Sigmoid colon (tissue), 7 donors: Measurements from ENCODE around the gene HES5. TPM values are rescaled to one million over a fixed set of nuclear protein-coding genes. Genes with fewer than 3 reads are reported as not detected.

Experiments used
- DNase-seq: peaks from one replicate; pipeline ENCODE4 v3.0.0-alpha.2; 2019
- H3K27ac ChIP-seq, 4 donors: fragments of 200-600 bp; sonication (generic); one replicate each; pipeline ENCODE4 v1.5.1; 2016 to 2019; ENCODE audit warnings: mild to moderate bottlenecking in 1 of 4
- H3K27me3 ChIP-seq, 3 donors: fragments of 200-600 bp; sonication (generic); one replicate each; pipeline ENCODE4 v1.5.1; 2019; ENCODE audit warnings: mild to moderate bottlenecking in 1 of 3
- H3K36me3 ChIP-seq, 4 donors: fragments of 200-600 bp; sonication (generic); one replicate each; pipeline ENCODE4 v1.5.1; 2016 to 2019
- H3K4me1 ChIP-seq, 4 donors: fragments of 200-600 bp; sonication (generic); one replicate each; pipeline ENCODE4 v1.5.1; 2017 to 2019
- H3K4me3 ChIP-seq, 4 donors: fragments of 200-600 bp; sonication (generic); one replicate each; pipeline ENCODE4 v1.5.1; 2017 to 2019; ENCODE audit warnings: mild to moderate bottlenecking in 2 of 4, moderate library complexity in 1 of 4
- H3K9me3 ChIP-seq, 4 donors: fragments of 200-600 bp in 3 of 4; sonication (generic) in 3 of 4; one replicate each; pipeline versions ENCODE4 v1.5.1 to v1.6.1; 2013 to 2019
- EP300 ChIP-seq, 4 donors: sonication (generic); formaldehyde crosslinking; IDR thresholded peaks; one replicate each; pipeline ENCODE4 v1.6.1; 2017; ENCODE audit warnings: antibody characterized with exemption in 4 of 4
- POLR2A ChIP-seq, 2 donors: fragments of 450-650 bp; IDR thresholded peaks; one replicate each; pipeline ENCODE4 v1.6.1; 2016; ENCODE audit warnings: antibody characterized with exemption in 2 of 2, mild to moderate bottlenecking in 2 of 2, moderate library complexity in 2 of 2
- POLR2AphosphoS5 ChIP-seq, 4 donors: sonication (generic); formaldehyde crosslinking; IDR thresholded peaks; one replicate each; pipeline ENCODE4 v1.6.1; 2017; ENCODE audit warnings: antibody characterized with exemption in 4 of 4
- WGBS, 2 donors: extraction: QIAGEN DNeasy Blood & Tissue Kit; methylation state at CpG; one replicate each; pipeline ENCODE4 v1.1.7; 2013; 5-methylcytosine and 5-hydroxymethylcytosine counted together
- intact Hi-C: fragments of 100-400 bp; cut with DNase I; formaldehyde crosslinking; loops from one replicate; pipeline ENCODE4 v1.15.1; 2023
- polyA plus RNA-seq, 3 donors: library from polyadenylated mRNA; stranded (reverse); fragments of 200-250 nt; gene quantifications; one replicate each; pipeline ENCODE4 v1.2.3, GENCODE V29; 2013
- total RNA-seq, 4 donors: library from RNA; depleted of rRNA; stranded (reverse); fragments of >200 nt; gene quantifications; one replicate each; pipeline ENCODE4 v1.1.0, GENCODE V29; 2016
- TF ChIP-seq, protein P1 (sequence below), 4 experiments: fragments of 450-650 bp in 3 of 4; fragments of 200-600 bp in 1 of 4; IDR thresholded peaks; one replicate each; pipeline ENCODE4 v1.5.1; 2016 to 2019; ENCODE audit warnings: antibody characterized with exemption in 4 of 4, mild to moderate bottlenecking in 3 of 4, moderate library complexity in 2 of 4
- donor health status: healthy with polysubstance abuse.
- donor health status: Bipolar disorder and iron deficiency.
- donor health status: healthy.

The HES5 gene
- total and polyA plus RNA-seq, 7 donors = 0.36 to 1.2 (median 0.61) TPM; not detected in 4

- TF ChIP-seq EP300 (IDR thresholded peaks at IDR 0.05) (no peak), POLR2AphosphoS5 (IDR thresholded peaks at IDR 0.05) (no peak), POLR2A (IDR thresholded peaks at IDR 0.05) (no peak)
- TF ChIP-seq, protein P1, sequence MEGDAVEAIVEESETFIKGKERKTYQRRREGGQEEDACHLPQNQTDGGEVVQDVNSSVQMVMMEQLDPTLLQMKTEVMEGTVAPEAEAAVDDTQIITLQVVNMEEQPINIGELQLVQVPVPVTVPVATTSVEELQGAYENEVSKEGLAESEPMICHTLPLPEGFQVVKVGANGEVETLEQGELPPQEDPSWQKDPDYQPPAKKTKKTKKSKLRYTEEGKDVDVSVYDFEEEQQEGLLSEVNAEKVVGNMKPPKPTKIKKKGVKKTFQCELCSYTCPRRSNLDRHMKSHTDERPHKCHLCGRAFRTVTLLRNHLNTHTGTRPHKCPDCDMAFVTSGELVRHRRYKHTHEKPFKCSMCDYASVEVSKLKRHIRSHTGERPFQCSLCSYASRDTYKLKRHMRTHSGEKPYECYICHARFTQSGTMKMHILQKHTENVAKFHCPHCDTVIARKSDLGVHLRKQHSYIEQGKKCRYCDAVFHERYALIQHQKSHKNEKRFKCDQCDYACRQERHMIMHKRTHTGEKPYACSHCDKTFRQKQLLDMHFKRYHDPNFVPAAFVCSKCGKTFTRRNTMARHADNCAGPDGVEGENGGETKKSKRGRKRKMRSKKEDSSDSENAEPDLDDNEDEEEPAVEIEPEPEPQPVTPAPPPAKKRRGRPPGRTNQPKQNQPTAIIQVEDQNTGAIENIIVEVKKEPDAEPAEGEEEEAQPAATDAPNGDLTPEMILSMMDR (IDR thresholded peaks at IDR 0.05) = no peak
- Histone ChIP-seq H3K4me1 (no peaks in the 10 kb centered on the region), H3K9me3 (no peaks in the 10 kb centered on the region), H3K36me3 (no peaks in the 10 kb centered on the region), H3K27me3 (peaks cover 0 to 6% (median 0%) of the 10 kb centered on the region in 3 donors), H3K27ac (no peak overlapping the region), H3K4me3 (no peak overlapping the region)
- intact Hi-C loops = no loop called here
- DNase-seq = no peak
- 80 to 87% methylated on average over 11 of the region's 11 CpGs for WGBS, 2 donors
Measured at GRCh38 chr1:2482588-2482987, 47.5 kb downstream of the HES5 start.

DNA sequence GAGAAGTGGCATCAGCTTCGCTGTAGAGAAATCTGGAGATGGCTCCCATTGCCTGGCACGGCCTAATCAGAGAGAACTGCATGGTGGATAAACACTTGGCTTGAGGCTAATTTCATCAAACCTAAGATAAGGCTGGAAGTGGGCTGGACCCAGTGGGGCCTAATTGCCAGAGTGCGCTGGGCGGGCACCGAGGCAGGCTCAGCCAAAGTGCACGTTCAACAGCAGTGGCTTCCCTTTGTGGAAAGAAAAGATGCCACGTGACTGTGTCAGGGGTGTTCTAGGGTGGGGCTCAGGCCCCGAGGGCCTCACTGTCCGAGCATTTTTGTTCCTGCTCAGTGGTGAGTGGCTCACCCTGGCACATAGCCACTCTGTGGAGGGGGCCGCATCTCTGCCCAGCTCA, 48.2 kb downstream of the HES5 start:
- H3K36me3 ChIP-seq = no peaks in the 10 kb centered on the region
- no peak overlapping the region for H3K27ac ChIP-seq
- H3K9me3 ChIP-seq = no peaks in the 10 kb centered on the region
- H3K4me1 ChIP-seq = no peaks in the 10 kb centered on the region
- H3K4me3 ChIP-seq = no peak overlapping the region
- peaks cover 0 to 7% (median 0%) of the 10 kb centered on the region in 3 donors for H3K27me3 ChIP-seq
- intact Hi-C loops = no loop called here
- no peak for TF ChIP-seq POLR2AphosphoS5 (IDR thresholded peaks at IDR 0.05)
- TF ChIP-seq, protein P1 (IDR thresholded peaks at IDR 0.05) = no peak
- 54 to 70% methylated on average over 10 of the region's 10 CpGs for WGBS, 2 donors
- DNase-seq = no peak

- 91 to 93% methylated on average over 12 of the region's 12 CpGs for WGBS, 2 donors
- TF ChIP-seq EP300 (IDR thresholded peaks at IDR 0.05) (no peak), POLR2A (IDR thresholded peaks at IDR 0.05) (no peak), POLR2AphosphoS5 (IDR thresholded peaks at IDR 0.05) (no peak)
- TF ChIP-seq, protein P1 (IDR thresholded peaks at IDR 0.05) = no peak
- no peak for DNase-seq
Measured at GRCh38 chr1:2480986-2481364, 49.1 kb downstream of the HES5 start.

GRCh38 chr1:2480236-2480985, 49.7 kb downstream of the HES5 start:
- intact Hi-C loops = no loop called here
- DNase-seq = no peak
- no peaks in the 10 kb centered on the region for H3K4me1 ChIP-seq
- no peak overlapping the region for H3K27ac ChIP-seq
- no peaks in the 10 kb centered on the region for H3K36me3 ChIP-seq
- 87 to 88% methylated on average over 18 of the region's 18 CpGs for WGBS, 2 donors
- peaks cover 0 to 12% (median 0%) of the 10 kb centered on the region in 3 donors for H3K27me3 ChIP-seq
- H3K4me3 ChIP-seq = no peak overlapping the region
- no peak for TF ChIP-seq EP300 (IDR thresholded peaks at IDR 0.05)
- TF ChIP-seq POLR2A (IDR thresholded peaks at IDR 0.05) = no peak
- TF ChIP-seq, protein P1 (IDR thresholded peaks at IDR 0.05) = no peak
- TF ChIP-seq POLR2AphosphoS5 (IDR thresholded peaks at IDR 0.05) = no peak
- no peaks in the 10 kb centered on the region for H3K9me3 ChIP-seq

More at GRCh38 chr1:2480986-2481364, 49.1 kb downstream of the HES5 start:
- Histone ChIP-seq H3K36me3 (no peaks in the 10 kb centered on the region), H3K4me1 (no peaks in the 10 kb centered on the region), H3K9me3 (no peaks in the 10 kb centered on the region), H3K27me3 (peaks cover 0 to 12% (median 0%) of the 10 kb centered on the region in 3 donors), H3K27ac (no peak overlapping the region), H3K4me3 (no peak overlapping the region)
- intact Hi-C loops = no loop called here
